Ectodermal cell (in vitro differentiated cells): ENCODE results near the gene CCDC60.

Source experiments
- H3K27ac ChIP-seq: 2 replicates; pipeline ENCODE4 v1.7.0; 2013; ENCODE audit warnings: mild to moderate bottlenecking, low read depth, low read length; ENCODE audit not compliant: insufficient read depth, poor library complexity, severe bottlenecking
- H3K27me3 ChIP-seq: 2 replicates; pipeline ENCODE4 v1.7.0; 2013; ENCODE audit warnings: mild to moderate bottlenecking, low read length; ENCODE audit not compliant: insufficient read depth, control insufficient read depth, poor library complexity, severe bottlenecking
- H3K36me3 ChIP-seq: one replicate; pipeline ENCODE4 v1.7.0; 2013; ENCODE audit warnings: low read length; ENCODE audit not compliant: control insufficient read depth, insufficient read depth
- H3K4me1 ChIP-seq: one replicate; pipeline ENCODE4 v1.7.0; 2013; ENCODE audit warnings: low read length; ENCODE audit not compliant: control insufficient read depth, insufficient read depth
- H3K4me3 ChIP-seq: 2 replicates; pipeline ENCODE4 v1.7.0; 2013; ENCODE audit warnings: low read depth, low read length, control low read depth; ENCODE audit not compliant: insufficient read depth
- H3K9me3 ChIP-seq: 2 replicates; pipeline ENCODE4 v1.7.0; 2013; ENCODE audit warnings: mild to moderate bottlenecking, low read length, moderate library complexity; ENCODE audit not compliant: control insufficient read depth
- WGBS, 2 experiments: methylation state at CpG; one replicate each; pipeline ENCODE4 v1.1.7; 2013; ENCODE audit warnings: missing lambda C conversion rate in 2 of 2; 5-methylcytosine and 5-hydroxymethylcytosine counted together

CCDC60 gene

GRCh38 chr12:119399301-119399700, 64.8 kb downstream of the CCDC60 start:
- Histone ChIP-seq H3K27me3 (no peaks in the 10 kb centered on the region), H3K27ac (no peak overlapping the region), H3K9me3 (peaks cover 2% of the 10 kb centered on the region), H3K4me1 (no peaks in the 10 kb centered on the region), H3K36me3 (no peaks in the 10 kb centered on the region), H3K4me3 (no peak overlapping the region)
- WGBS, 2 experiments, result 89 to 91% methylated on average over 2 to 4 of the region's 4 CpGs

GRCh38 chr12:119406308-119406707, 71.8 kb downstream of the CCDC60 start:
- no peak overlapping the region for H3K4me3 ChIP-seq
- H3K27me3 ChIP-seq, result no peaks in the 10 kb centered on the region
- no peaks in the 10 kb centered on the region for H3K9me3 ChIP-seq
- H3K36me3 ChIP-seq, result no peaks in the 10 kb centered on the region
- no peaks in the 10 kb centered on the region for H3K4me1 ChIP-seq
- 86 to 89% methylated on average over 2 of the region's 2 CpGs for WGBS, 2 experiments
- H3K27ac ChIP-seq, result no peak overlapping the region

GRCh38 chr12:119406811-119407210, 72.3 kb downstream of the CCDC60 start:
- 93 to 94% methylated on average over 4 of the region's 4 CpGs for WGBS, 2 experiments
- Histone ChIP-seq H3K36me3 (no peaks in the 10 kb centered on the region), H3K9me3 (no peaks in the 10 kb centered on the region), H3K27ac (no peak overlapping the region), H3K27me3 (no peaks in the 10 kb centered on the region), H3K4me1 (no peaks in the 10 kb centered on the region), H3K4me3 (no peak overlapping the region)

- no peak overlapping the region for H3K27ac ChIP-seq
- H3K9me3 ChIP-seq, result no peaks in the 10 kb centered on the region
- H3K36me3 ChIP-seq, result no peaks in the 10 kb centered on the region
- H3K4me3 ChIP-seq, result no peak overlapping the region
- H3K4me1 ChIP-seq, result no peaks in the 10 kb centered on the region
- WGBS, 2 experiments, result 92 to 99% methylated on average over 4 of the region's 4 CpGs
- H3K27me3 ChIP-seq, result no peaks in the 10 kb centered on the region
These were observed 74.5 kb downstream of the CCDC60 start for GRCh38 chr12:119409043-119409442.

GRCh38 chr12:119410396-119410795, 75.9 kb downstream of the CCDC60 start:
- H3K9me3 ChIP-seq, result no peaks in the 10 kb centered on the region
- no peaks in the 10 kb centered on the region for H3K27me3 ChIP-seq
- H3K27ac ChIP-seq, result no peak overlapping the region
- no peak overlapping the region for H3K4me3 ChIP-seq
- no peaks in the 10 kb centered on the region for H3K4me1 ChIP-seq
- H3K36me3 ChIP-seq, result no peaks in the 10 kb centered on the region
- 85 to 88% methylated on average over 5 of the region's 5 CpGs for WGBS, 2 experiments

- no peaks in the 10 kb centered on the region for H3K4me1 ChIP-seq
- no peak overlapping the region for H3K27ac ChIP-seq
- no peaks in the 10 kb centered on the region for H3K27me3 ChIP-seq
- H3K4me3 ChIP-seq, result no peak overlapping the region
- no peaks in the 10 kb centered on the region for H3K9me3 ChIP-seq
- H3K36me3 ChIP-seq, result no peaks in the 10 kb centered on the region
- 81 to 91% methylated on average over 3 to 4 of the region's 4 CpGs for WGBS, 2 experiments
These were observed 77.8 kb downstream of the CCDC60 start for GRCh38 chr12:119412306-119412705.

- H3K27ac ChIP-seq, result no peak overlapping the region
- H3K9me3 ChIP-seq, result no peaks in the 10 kb centered on the region
- H3K4me1 ChIP-seq, result no peaks in the 10 kb centered on the region
- no peak overlapping the region for H3K4me3 ChIP-seq
- no peaks in the 10 kb centered on the region for H3K36me3 ChIP-seq
- H3K27me3 ChIP-seq, result no peaks in the 10 kb centered on the region
- WGBS, 2 experiments, result 39 to 42% methylated on average over 20 to 21 of the region's 21 CpGs
These were observed 78.6 kb downstream of the CCDC60 start for GRCh38 chr12:119412811-119413794.

GRCh38 chr12:119415714-119416113, 81.2 kb downstream of the CCDC60 start:
- Histone ChIP-seq H3K4me3 (no peak overlapping the region), H3K4me1 (no peaks in the 10 kb centered on the region), H3K27ac (no peak overlapping the region), H3K36me3 (no peaks in the 10 kb centered on the region), H3K9me3 (no peaks in the 10 kb centered on the region), H3K27me3 (no peaks in the 10 kb centered on the region)
- 72 to 81% methylated on average over 3 of the region's 3 CpGs for WGBS, 2 experiments

GRCh38 chr12:119417440-119417839, 82.9 kb downstream of the CCDC60 start:
- no peaks in the 10 kb centered on the region for H3K36me3 ChIP-seq
- no peaks in the 10 kb centered on the region for H3K9me3 ChIP-seq
- no peaks in the 10 kb centered on the region for H3K27me3 ChIP-seq
- H3K4me3 ChIP-seq, result no peak overlapping the region
- H3K4me1 ChIP-seq, result no peaks in the 10 kb centered on the region
- no peak overlapping the region for H3K27ac ChIP-seq

- H3K27me3 ChIP-seq, result no peaks in the 10 kb centered on the region
- WGBS, 2 experiments, result 84 to 92% methylated on average over 6 of the region's 6 CpGs
These were observed 84.9 kb downstream of the CCDC60 start for GRCh38 chr12:119419381-119419780.

More at GRCh38 chr12:119419381-119419780, 84.9 kb downstream of the CCDC60 start:
- Histone ChIP-seq H3K4me1 (no peaks in the 10 kb centered on the region), H3K9me3 (no peaks in the 10 kb centered on the region), H3K36me3 (no peaks in the 10 kb centered on the region), H3K27ac (no peak overlapping the region), H3K4me3 (no peak overlapping the region)
